Sigmoid colon (tissue), 7 donors: ENCODE results near the gene CRIP3. TPM values are rescaled to one million over a fixed set of nuclear protein-coding genes. Genes with fewer than 3 reads are reported as not detected.

Source experiments
- DNase-seq: peaks from one replicate; pipeline ENCODE4 v3.0.0-alpha.2; 2019
- H3K27ac ChIP-seq, 4 donors: fragments of 200-600 bp; sonication (generic); one replicate each; pipeline ENCODE4 v1.5.1; 2016 to 2019; ENCODE audit warnings: mild to moderate bottlenecking in 1 of 4
- H3K27me3 ChIP-seq, 3 donors: fragments of 200-600 bp; sonication (generic); one replicate each; pipeline ENCODE4 v1.5.1; 2019; ENCODE audit warnings: mild to moderate bottlenecking in 1 of 3
- H3K36me3 ChIP-seq, 4 donors: fragments of 200-600 bp; sonication (generic); one replicate each; pipeline ENCODE4 v1.5.1; 2016 to 2019
- H3K4me1 ChIP-seq, 4 donors: fragments of 200-600 bp; sonication (generic); one replicate each; pipeline ENCODE4 v1.5.1; 2017 to 2019
- H3K4me3 ChIP-seq, 4 donors: fragments of 200-600 bp; sonication (generic); one replicate each; pipeline ENCODE4 v1.5.1; 2017 to 2019; ENCODE audit warnings: mild to moderate bottlenecking in 2 of 4, moderate library complexity in 1 of 4
- H3K9me3 ChIP-seq, 4 donors: fragments of 200-600 bp in 3 of 4; sonication (generic) in 3 of 4; one replicate each; pipeline versions ENCODE4 v1.5.1 to v1.6.1; 2013 to 2019
- CTCF ChIP-seq, 4 experiments: fragments of 450-650 bp in 3 of 4; fragments of 200-600 bp in 1 of 4; IDR thresholded peaks; one replicate each; pipeline ENCODE4 v1.5.1; 2016 to 2019; ENCODE audit warnings: antibody characterized with exemption in 4 of 4, mild to moderate bottlenecking in 3 of 4, moderate library complexity in 2 of 4
- EP300 ChIP-seq, 4 donors: sonication (generic); formaldehyde crosslinking; IDR thresholded peaks; one replicate each; pipeline ENCODE4 v1.6.1; 2017; ENCODE audit warnings: antibody characterized with exemption in 4 of 4
- POLR2A ChIP-seq, 2 donors: fragments of 450-650 bp; IDR thresholded peaks; one replicate each; pipeline ENCODE4 v1.6.1; 2016; ENCODE audit warnings: antibody characterized with exemption in 2 of 2, mild to moderate bottlenecking in 2 of 2, moderate library complexity in 2 of 2
- POLR2AphosphoS5 ChIP-seq, 4 donors: sonication (generic); formaldehyde crosslinking; IDR thresholded peaks; one replicate each; pipeline ENCODE4 v1.6.1; 2017; ENCODE audit warnings: antibody characterized with exemption in 4 of 4
- WGBS, 2 donors: extraction: QIAGEN DNeasy Blood & Tissue Kit; methylation state at CpG; one replicate each; pipeline ENCODE4 v1.1.7; 2013; 5-methylcytosine and 5-hydroxymethylcytosine counted together
- intact Hi-C: fragments of 100-400 bp; cut with DNase I; formaldehyde crosslinking; loops from one replicate; pipeline ENCODE4 v1.15.1; 2023
- polyA plus RNA-seq, 3 donors: library from polyadenylated mRNA; stranded (reverse); fragments of 200-250 nt; gene quantifications; one replicate each; pipeline ENCODE4 v1.2.3, GENCODE V29; 2013
- total RNA-seq, 4 donors: library from RNA; depleted of rRNA; stranded (reverse); fragments of >200 nt; gene quantifications; one replicate each; pipeline ENCODE4 v1.1.0, GENCODE V29; 2016
- donor health status: healthy with polysubstance abuse.
- donor health status: Bipolar disorder and iron deficiency.
- donor health status: healthy.

Gene CRIP3
- total and polyA plus RNA-seq, 7 donors = 5.2 TPM; not detected in 6

- intact Hi-C loops = no loop called here
- DNase-seq = no peak
- no peak for TF ChIP-seq POLR2AphosphoS5 (IDR thresholded peaks at IDR 0.05)
- no peak for TF ChIP-seq POLR2A (IDR thresholded peaks at IDR 0.05)
- no peak for TF ChIP-seq EP300 (IDR thresholded peaks at IDR 0.05)
- no peak for TF ChIP-seq CTCF (IDR thresholded peaks at IDR 0.05)
- Histone ChIP-seq H3K9me3 (no peaks in the 10 kb centered on the region), H3K27ac (no peak overlapping the region), H3K27me3 (peaks cover 7 to 36% (median 19%) of the 10 kb centered on the region in 3 donors), H3K4me1 (peaks cover 0 to 10% (median 0%) of the 10 kb centered on the region in 4 donors), H3K36me3 (no peaks in the 10 kb centered on the region), H3K4me3 (no peak overlapping the region)
- 90 to 94% methylated on average over 5 of the region's 5 CpGs for WGBS, 2 donors
These were observed 22.8 kb downstream of the CRIP3 start for GRCh38 chr6:43285832-43286231.

GRCh38 chr6:43284991-43285781, 23.4 kb downstream of the CRIP3 start:
- Histone ChIP-seq H3K4me1 (peaks cover 0 to 10% (median 0%) of the 10 kb centered on the region in 4 donors), H3K27me3 (peaks cover 7 to 36% (median 19%) of the 10 kb centered on the region in 3 donors), H3K27ac (no peak overlapping the region), H3K4me3 (peak overlapping the region in 3 of 4 donors; percentile 14 to 41 (median 19)), H3K36me3 (no peaks in the 10 kb centered on the region), H3K9me3 (no peaks in the 10 kb centered on the region)
- WGBS, 2 donors = 29 to 80% methylated on average over 83 of the region's 83 CpGs
- DNase-seq = no peak
- TF ChIP-seq POLR2AphosphoS5 (IDR thresholded peaks at IDR 0.05) = no peak
- TF ChIP-seq POLR2A (IDR thresholded peaks at IDR 0.05) = no peak
- no peak for TF ChIP-seq CTCF (IDR thresholded peaks at IDR 0.05)
- no peak for TF ChIP-seq EP300 (IDR thresholded peaks at IDR 0.05)
- intact Hi-C loops = no loop called here

GRCh38 chr6:43283905-43284304, 24.7 kb downstream of the CRIP3 start:
- intact Hi-C loops = no loop called here
- Histone ChIP-seq H3K4me3 (no peak overlapping the region), H3K36me3 (no peaks in the 10 kb centered on the region), H3K4me1 (peaks cover 0 to 12% (median 0%) of the 10 kb centered on the region in 4 donors), H3K27me3 (peaks cover 7 to 36% (median 19%) of the 10 kb centered on the region in 3 donors), H3K9me3 (no peaks in the 10 kb centered on the region), H3K27ac (no peak overlapping the region)
- no peak for DNase-seq
- WGBS, 2 donors = 75 to 90% methylated on average over 27 of the region's 27 CpGs
- TF ChIP-seq EP300 (IDR thresholded peaks at IDR 0.05) (no peak), CTCF (IDR thresholded peaks at IDR 0.05) (no peak), POLR2AphosphoS5 (IDR thresholded peaks at IDR 0.05) (no peak), POLR2A (IDR thresholded peaks at IDR 0.05) (no peak)

GRCh38 chr6:43283514-43283901, 25.1 kb downstream of the CRIP3 start:
- intact Hi-C loops = no loop called here
- no peak for TF ChIP-seq POLR2AphosphoS5 (IDR thresholded peaks at IDR 0.05)
- no peak for TF ChIP-seq POLR2A (IDR thresholded peaks at IDR 0.05)
- no peak for TF ChIP-seq CTCF (IDR thresholded peaks at IDR 0.05)
- TF ChIP-seq EP300 (IDR thresholded peaks at IDR 0.05) = no peak
- H3K27ac ChIP-seq = no peak overlapping the region
- no peak overlapping the region for H3K4me3 ChIP-seq
- H3K36me3 ChIP-seq = no peaks in the 10 kb centered on the region
- no peaks in the 10 kb centered on the region for H3K9me3 ChIP-seq
- 91 to 95% methylated on average over 18 of the region's 18 CpGs for WGBS, 2 donors
- DNase-seq = no peak
- H3K27me3 ChIP-seq = peaks cover 7 to 36% (median 19%) of the 10 kb centered on the region in 3 donors
- H3K4me1 ChIP-seq = peaks cover 0 to 16% (median 3%) of the 10 kb centered on the region in 4 donors
